HFFc6 (cell line): ENCODE results near the gene GLIS1. TPM values are rescaled to one million over a fixed set of nuclear protein-coding genes. Genes with fewer than 3 reads are reported as not detected.

ENCODE experiments used
- DNase-seq: peaks from one replicate; pipeline ENCODE4 v3.0.0-alpha.2; 2018
- H3K27ac Mint-ChIP-seq: 2 replicates; pipeline ENCODE4 v1.8.0; 2020; ENCODE audit warnings: mild to moderate bottlenecking, mixed read lengths
- H3K27me3 Mint-ChIP-seq: 2 replicates; pipeline ENCODE4 v1.8.0; 2021; ENCODE audit warnings: mild to moderate bottlenecking, moderate library complexity, mixed read lengths; ENCODE audit not compliant: insufficient read depth
- H3K36me3 Mint-ChIP-seq: 2 replicates; pipeline ENCODE4 v1.8.0; 2021; ENCODE audit warnings: low read depth, mixed read lengths
- H3K4me1 Mint-ChIP-seq: 2 replicates; pipeline ENCODE4 v1.8.0; 2020; ENCODE audit warnings: low read depth, mixed read lengths
- H3K4me3 Mint-ChIP-seq: 2 replicates; pipeline ENCODE4 v1.8.0; 2020; ENCODE audit warnings: mild to moderate bottlenecking, moderate library complexity, mixed read lengths
- H3K9me3 Mint-ChIP-seq: 2 replicates; pipeline ENCODE4 v1.8.0; 2020; ENCODE audit warnings: mild to moderate bottlenecking, mixed read lengths
- CTCF ChIP-seq: fragments of 200-600 bp; sonication (generic); IDR thresholded peaks from 2 replicates; pipeline ENCODE4 v1.5.0; 2021; ENCODE audit warnings: antibody characterized with exemption, mild to moderate bottlenecking
- total RNA-seq, 6 experiments: library from RNA; stranded (reverse); fragmentation: NEBNext Ultra II Directional; extraction: Animal tissue kit (Norgen Biotek cat#: 25700); gene quantifications; 2 replicates in 1 of 6; 3 replicates in 5 of 6; pipeline ENCODE4 v1.2.3, GENCODE V29; 2021

GLIS1 gene
- total RNA-seq, 6 experiments from 2014 or later = 1.1 to 1.9 (median 1.2) TPM

GRCh38 chr1:53625049-53625448, 113.9 kb downstream of the GLIS1 start:
- no peak for TF ChIP-seq CTCF
- Mint-ChIP-seq H3K27ac (no peak overlapping the region), H3K9me3 (no peaks in the 10 kb centered on the region), H3K27me3 (peaks cover 33% of the 10 kb centered on the region), H3K4me3 (no peak overlapping the region), H3K36me3 (no peaks in the 10 kb centered on the region), H3K4me1 (0 out of 2 replicates have a peak, but pooled peaks cover 7% of the 10 kb centered on the region)
- no peak for DNase-seq

DNA sequence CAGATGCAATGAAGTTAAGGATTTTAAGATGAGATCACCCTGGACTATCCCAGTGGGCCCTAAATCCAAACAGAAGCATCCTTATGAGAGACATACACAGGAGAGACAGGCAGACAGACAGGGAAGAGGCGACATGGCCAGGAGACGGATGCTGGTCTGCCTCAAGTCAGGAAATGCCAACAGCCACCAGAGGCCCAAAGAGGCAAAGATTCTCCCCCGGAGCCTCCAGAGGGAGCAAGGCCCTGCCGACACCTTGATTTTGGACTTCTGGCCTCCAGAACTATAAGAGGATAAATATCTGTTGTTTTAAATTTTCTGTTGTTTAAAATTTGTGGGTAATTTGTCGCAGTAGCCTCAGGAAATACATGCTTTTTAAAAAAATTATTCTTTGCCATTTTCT, 116.4 kb downstream of the GLIS1 start:
- Mint-ChIP-seq H3K9me3 (no peaks in the 10 kb centered on the region), H3K27ac (no peak overlapping the region), H3K4me3 (no peak overlapping the region), H3K27me3 (peaks cover 20% of the 10 kb centered on the region), H3K4me1 (peaks cover 10% of the 10 kb centered on the region), H3K36me3 (no peaks in the 10 kb centered on the region)
- TF ChIP-seq CTCF = no peak
- DNase-seq = no peak

- Mint-ChIP-seq H3K27ac (no peak overlapping the region), H3K4me3 (no peak overlapping the region), H3K9me3 (no peaks in the 10 kb centered on the region), H3K27me3 (peaks cover 10% of the 10 kb centered on the region), H3K36me3 (no peaks in the 10 kb centered on the region), H3K4me1 (peaks cover 18% of the 10 kb centered on the region)
- no peak for DNase-seq
- TF ChIP-seq CTCF = no peak
Measured at GRCh38 chr1:53621144-53621543, 117.8 kb downstream of the GLIS1 start.

DNA sequence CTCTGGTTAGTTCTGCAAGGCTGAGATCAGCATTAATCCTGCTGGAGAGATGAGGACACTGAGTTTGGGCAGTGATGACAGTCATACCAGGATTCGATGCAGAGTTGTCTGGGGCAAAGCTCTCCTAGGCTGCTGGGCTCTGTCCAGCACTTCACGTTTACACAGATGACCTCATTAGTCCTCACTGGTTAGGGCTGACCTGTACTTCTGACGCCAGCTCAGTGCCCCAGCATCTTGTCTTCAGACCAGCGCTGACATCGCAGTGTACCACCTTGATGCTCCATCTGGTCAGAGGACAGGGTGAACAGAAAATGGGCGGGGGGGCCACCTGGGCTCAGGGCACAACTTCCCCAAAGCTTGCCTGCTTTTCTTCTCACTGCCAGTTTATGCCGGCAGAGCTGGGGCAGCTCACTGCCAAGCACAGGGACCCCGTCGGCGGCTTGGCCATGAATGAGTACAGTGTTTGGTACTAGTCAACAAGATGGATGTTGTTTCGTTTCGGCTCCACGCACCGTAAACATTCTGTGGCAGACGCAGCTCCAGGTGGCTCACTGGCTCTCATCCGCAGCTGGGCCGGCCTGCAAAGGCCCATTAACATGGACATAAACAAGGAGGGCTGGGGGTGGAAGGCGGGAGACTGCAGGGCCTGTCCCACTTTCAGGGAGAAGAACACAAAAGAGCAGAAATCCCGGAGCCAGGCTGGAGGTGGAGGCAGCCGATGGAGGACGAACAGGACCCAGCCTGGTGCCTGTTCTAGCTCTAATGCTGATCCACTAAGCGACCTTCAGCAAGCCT, 118.7 kb downstream of the GLIS1 start:
- Mint-ChIP-seq H3K27ac (no peak overlapping the region), H3K4me1 (peaks cover 15% of the 10 kb centered on the region), H3K9me3 (no peaks in the 10 kb centered on the region), H3K27me3 (peaks cover 7% of the 10 kb centered on the region; the same call in 1 of the 2 replicates), H3K36me3 (no peaks in the 10 kb centered on the region), H3K4me3 (no peak overlapping the region)
- TF ChIP-seq CTCF = no peak
- DNase-seq = peak; percentile 4

- no peak for DNase-seq
- Mint-ChIP-seq H3K4me1 (peaks cover 11% of the 10 kb centered on the region), H3K36me3 (no peaks in the 10 kb centered on the region), H3K27ac (no peak overlapping the region), H3K4me3 (no peak overlapping the region), H3K27me3 (peaks cover 9% of the 10 kb centered on the region), H3K9me3 (no peaks in the 10 kb centered on the region)
- TF ChIP-seq CTCF = no peak
Measured at GRCh38 chr1:53619367-53620060, 119.5 kb downstream of the GLIS1 start.
